Measurements from ENCODE around the gene ZSWIM1. TPM values are rescaled to one million over a fixed set of nuclear protein-coding genes. Genes with fewer than 3 reads are reported as not detected.

Gene ZSWIM1
- total RNA-seq (2022): 7.6 and 10.3 TPM in 2 replicates
- percentile 66 among the genes with signal in this experiment for Bru-seq, nascent RNA
- BruChase-seq, experiment 1, labeled RNA remaining after a 6-hour chase: percentile 56 among the genes with signal in this experiment
- BruChase-seq, experiment 2, labeled RNA remaining after a 2-hour chase: percentile 76 among the genes with signal in this experiment
- long read RNA-seq, partial matches to known transcripts: 0 of 4 reads
- long read RNA-seq, other reads (novel, unspliced or antisense): 1 of 4 reads

DNA sequence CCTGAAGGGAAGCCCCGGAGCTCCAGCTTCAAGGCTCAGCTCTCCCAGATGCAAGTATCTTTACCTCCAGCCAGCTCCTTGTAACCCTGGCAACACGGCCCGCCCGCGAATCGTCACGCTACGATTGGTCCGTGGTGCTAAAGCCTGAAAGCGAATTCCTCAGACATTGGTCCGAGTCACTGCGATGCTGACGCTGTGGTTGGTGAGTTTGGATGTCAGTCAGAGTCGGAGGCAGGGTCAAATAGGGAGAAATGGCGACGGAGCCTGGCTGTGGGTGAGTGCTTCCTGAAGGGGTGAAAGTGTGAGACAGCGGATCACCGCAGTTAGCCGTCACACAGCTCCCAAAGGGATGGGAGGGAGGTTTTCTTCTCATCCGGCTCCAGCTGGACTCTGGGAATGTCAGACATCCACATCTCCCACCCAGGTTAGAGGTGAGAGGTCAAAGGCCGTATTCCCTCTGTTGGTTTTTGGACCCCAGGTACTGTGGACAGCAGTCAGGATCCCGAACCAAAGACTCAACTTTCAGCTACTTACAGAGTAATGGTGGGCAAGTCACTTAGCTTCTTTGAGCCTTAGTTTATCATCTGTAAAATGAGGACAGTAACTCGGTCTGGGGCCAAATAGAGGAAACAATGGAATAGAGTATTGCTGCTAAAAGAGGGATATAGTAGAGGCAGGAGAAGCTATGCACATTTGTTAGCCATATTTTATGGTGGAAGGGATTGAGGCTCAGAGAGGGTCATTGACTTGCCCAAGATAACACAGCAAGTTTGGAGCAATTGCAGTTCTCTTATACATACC, at the start of gene ZSWIM1:
TSS of gene ZSWIM1 (plus strand) at position 240 of the 801 bp plus-strand sequence. CDS start 1,366 bp downstream, outside the sequence.
- ChIA-PET CTCF (interaction anchor here (0.6 to 3.0 kb wide), 14 partner anchors 10 to 106 kb away, joined by 3 to 15 read pairs (median 4); partner anchors contain the start of genes CTSA and NEURL2), POLR2A (interaction anchor here (0.5 to 4.8 kb wide), 32 partner anchors 9 to 873 kb away, joined by 3 to 74 read pairs (median 4); partner anchors contain the start of genes ACOT8, CTSA, NEURL2 and PCIF1)
- intact Hi-C loops (cut with micrococcal nuclease): loop anchor here (10.0 kb wide), 1 partner anchor 46 kb away; the partner anchor contains the start of gene SNX21
- H3K9me3 Mint-ChIP-seq (ENCODE audit: unreplicated experiment): no peaks in the 10 kb centered on the region
- peak within 1 kb of the TSS; percentile 97 for H3K4me3 Mint-ChIP-seq (ENCODE audit: unreplicated experiment)
- peak within 1 kb of the TSS; percentile 97 for H3K27ac Mint-ChIP-seq (ENCODE audit: low read depth, unreplicated experiment)
- DNase-seq (ENCODE audit: unreplicated experiment): peak; percentile 99
- H3K4me1 Mint-ChIP-seq (ENCODE audit: insufficient read depth, unreplicated experiment): peaks cover 21% of the 10 kb centered on the region
- H3K27me3 Mint-ChIP-seq (ENCODE audit: insufficient read depth, unreplicated experiment): no peaks in the 10 kb centered on the region
- TF ChIP-seq, protein P1, sequence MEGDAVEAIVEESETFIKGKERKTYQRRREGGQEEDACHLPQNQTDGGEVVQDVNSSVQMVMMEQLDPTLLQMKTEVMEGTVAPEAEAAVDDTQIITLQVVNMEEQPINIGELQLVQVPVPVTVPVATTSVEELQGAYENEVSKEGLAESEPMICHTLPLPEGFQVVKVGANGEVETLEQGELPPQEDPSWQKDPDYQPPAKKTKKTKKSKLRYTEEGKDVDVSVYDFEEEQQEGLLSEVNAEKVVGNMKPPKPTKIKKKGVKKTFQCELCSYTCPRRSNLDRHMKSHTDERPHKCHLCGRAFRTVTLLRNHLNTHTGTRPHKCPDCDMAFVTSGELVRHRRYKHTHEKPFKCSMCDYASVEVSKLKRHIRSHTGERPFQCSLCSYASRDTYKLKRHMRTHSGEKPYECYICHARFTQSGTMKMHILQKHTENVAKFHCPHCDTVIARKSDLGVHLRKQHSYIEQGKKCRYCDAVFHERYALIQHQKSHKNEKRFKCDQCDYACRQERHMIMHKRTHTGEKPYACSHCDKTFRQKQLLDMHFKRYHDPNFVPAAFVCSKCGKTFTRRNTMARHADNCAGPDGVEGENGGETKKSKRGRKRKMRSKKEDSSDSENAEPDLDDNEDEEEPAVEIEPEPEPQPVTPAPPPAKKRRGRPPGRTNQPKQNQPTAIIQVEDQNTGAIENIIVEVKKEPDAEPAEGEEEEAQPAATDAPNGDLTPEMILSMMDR (IDR thresholded peaks at IDR 0.05; ENCODE audit: unreplicated experiment): no peak
- H3K36me3 Mint-ChIP-seq (ENCODE audit: insufficient read depth, unreplicated experiment): peaks cover 9% of the 10 kb centered on the region
- TSS peak; percentile 73 for BruUV-seq (replicated peaks)

DNA sequence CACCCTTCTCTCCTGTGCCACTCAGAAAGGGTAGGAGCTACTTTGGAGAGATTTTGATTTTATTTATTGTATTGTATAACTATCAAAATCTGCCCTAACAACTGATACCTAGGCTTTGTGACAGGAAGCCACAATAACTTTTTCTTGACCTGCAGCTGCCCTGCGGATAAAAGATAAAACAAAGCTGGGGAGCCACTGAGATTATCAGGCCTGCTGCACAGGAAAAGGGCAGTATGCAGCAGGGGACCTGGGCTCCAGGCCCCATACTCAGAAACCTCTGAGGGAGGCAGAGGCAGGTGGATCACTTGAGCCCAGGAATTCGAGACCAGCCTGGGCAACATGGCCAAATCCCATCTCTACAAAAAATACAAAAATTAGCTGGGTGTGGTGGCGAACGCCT, 48.4 kb upstream of the ZSWIM1 start:
- Mint-ChIP-seq H3K4me3 (ENCODE audit: unreplicated experiment) (peak overlapping the region; percentile 80), H3K9me3 (ENCODE audit: unreplicated experiment) (no peaks in the 10 kb centered on the region), H3K27ac (ENCODE audit: low read depth, unreplicated experiment) (peak overlapping the region; percentile 84), H3K27me3 (ENCODE audit: insufficient read depth, unreplicated experiment) (no peaks in the 10 kb centered on the region), H3K4me1 (ENCODE audit: insufficient read depth, unreplicated experiment) (peaks cover 26% of the 10 kb centered on the region), H3K36me3 (ENCODE audit: insufficient read depth, unreplicated experiment) (peaks cover 9% of the 10 kb centered on the region)
- ChIA-PET CTCF (interaction anchor here (0.5 to 3.1 kb wide), 4 partner anchors 10 to 301 kb away, joined by 3 to 16 read pairs (median 7); no protein-coding TSS in a partner anchor), POLR2A (interaction anchor here (0.6 to 3.8 kb wide), 16 partner anchors 10 to 218 kb away, joined by 3 to 29 read pairs (median 9); partner anchors contain the start of genes DNTTIP1, PCIF1, UBE2C and WFDC3)
- TF ChIP-seq, protein P1 (IDR thresholded peaks at IDR 0.05; ENCODE audit: unreplicated experiment): no peak
- no TSS peak for BruUV-seq (replicated peaks)
- DNase-seq (ENCODE audit: unreplicated experiment): no peak
- intact Hi-C loops (cut with micrococcal nuclease): loop anchor here (10.0 kb wide), 1 partner anchor 52 kb away; the partner anchor contains the start of genes SPATA25 and ZSWIM1

DNA sequence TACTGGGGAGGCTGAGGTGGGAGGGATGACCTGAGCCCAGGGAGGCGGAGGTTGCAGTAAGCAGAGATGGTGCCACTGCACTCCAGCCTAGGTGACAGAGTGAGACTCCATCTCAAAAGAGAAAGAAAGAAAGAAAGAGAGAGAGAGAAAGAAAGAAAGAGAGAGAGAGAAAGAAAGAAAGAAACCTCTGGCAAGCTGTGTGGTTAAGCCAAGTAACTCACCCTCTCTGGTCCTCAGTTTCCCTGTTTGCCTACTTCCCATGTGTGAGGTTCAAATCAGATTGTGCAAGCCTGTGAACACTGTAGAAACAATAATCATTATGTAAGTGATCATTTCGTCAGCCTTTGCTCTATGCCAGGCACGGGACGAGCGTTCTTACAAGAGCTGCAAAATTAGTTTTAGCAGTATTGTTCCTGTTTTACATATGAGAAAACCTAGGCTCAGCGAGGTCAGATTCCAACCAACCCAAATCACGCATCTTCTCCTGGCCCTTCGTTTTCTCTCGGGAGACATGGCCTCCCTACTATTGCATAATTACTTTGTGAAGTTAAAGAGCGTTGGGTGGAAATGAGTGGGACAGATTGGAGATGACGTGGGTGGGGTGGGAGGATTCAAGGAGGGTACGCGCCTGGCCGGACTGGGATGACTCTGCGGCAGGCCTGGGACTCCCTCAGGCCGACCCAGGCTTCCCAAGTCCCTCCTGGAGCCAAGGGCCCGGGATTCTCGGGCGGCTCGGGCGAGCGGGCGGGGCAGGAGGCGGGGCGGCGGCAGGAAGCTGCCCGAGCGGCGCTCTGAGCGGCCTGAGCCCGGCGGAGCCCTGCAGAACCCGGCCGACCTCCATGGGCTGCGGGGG, 47.8 kb upstream of the ZSWIM1 start, which contains the start of gene SNX21:
TSS of gene SNX21 (plus strand) at position 770 of the 853 bp plus-strand sequence. CDS start 121 bp downstream, outside the sequence.
- Mint-ChIP-seq H3K4me1 (ENCODE audit: insufficient read depth, unreplicated experiment) (peaks cover 26% of the 10 kb centered on the region), H3K9me3 (ENCODE audit: unreplicated experiment) (no peaks in the 10 kb centered on the region), H3K27ac (ENCODE audit: low read depth, unreplicated experiment) (peak within 1 kb of the TSS; percentile 84), H3K36me3 (ENCODE audit: insufficient read depth, unreplicated experiment) (peaks cover 9% of the 10 kb centered on the region), H3K27me3 (ENCODE audit: insufficient read depth, unreplicated experiment) (no peaks in the 10 kb centered on the region), H3K4me3 (ENCODE audit: unreplicated experiment) (peak within 1 kb of the TSS; percentile 80)
- intact Hi-C loops (cut with micrococcal nuclease): loop anchor here (10.0 kb wide), 1 partner anchor 52 kb away; the partner anchor contains the start of genes SPATA25 and ZSWIM1
- TF ChIP-seq, protein P1 (IDR thresholded peaks at IDR 0.05; ENCODE audit: unreplicated experiment): no peak
- no TSS peak for BruUV-seq (replicated peaks)
- ChIA-PET CTCF (interaction anchor here (1.0 to 3.1 kb wide), 4 partner anchors 11 to 137 kb away, joined by 3 to 16 read pairs (median 7); no protein-coding TSS in a partner anchor), POLR2A (interaction anchor here (0.6 to 3.8 kb wide), 32 partner anchors 9 to 511 kb away, joined by 3 to 29 read pairs (median 4); partner anchors contain the start of genes DNTTIP1, PCIF1, PIGT and UBE2C)
- peak; percentile 83 for DNase-seq (ENCODE audit: unreplicated experiment)

Measured in MCF 10A (cell line).